HK-2 (cell line): ENCODE results near the gene RNF167.

Experiments used
- DNase-seq: peaks from one replicate; pipeline ENCODE4 v3.0.0-alpha.2; 2018; ENCODE audit not compliant: unreplicated experiment

Gene RNF167

GRCh38 chr17:4938688-4939545 lies 1.2 kb upstream of the RNF167 start:
- no peak for DNase-seq

- no peak for DNase-seq
Measured at GRCh38 chr17:4939546-4939795, 597 bp upstream of the RNF167 start.

GRCh38 chr17:4940555-4941318 lies 669 bp downstream of the RNF167 start:
- DNase-seq, result peak; percentile 50

DNA sequence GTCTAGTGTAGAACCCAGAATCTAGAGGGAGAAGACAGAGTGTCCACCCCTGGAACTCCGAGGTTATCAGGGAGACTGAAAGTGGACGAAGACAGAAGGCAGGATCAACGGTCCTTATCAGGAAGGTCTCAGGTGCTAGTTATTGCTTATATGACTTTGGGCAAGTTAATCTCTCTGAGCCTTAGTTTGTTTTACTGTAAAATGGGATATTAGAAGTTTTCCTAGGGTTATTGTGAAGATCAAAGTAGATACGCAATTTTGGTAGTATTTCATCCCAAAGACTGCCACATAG lies 1.2 kb downstream of the RNF167 start:
- DNase-seq, result no peak

GRCh38 chr17:4942760-4943508 lies 2.9 kb downstream of the RNF167 start:
- no peak for DNase-seq

DNA sequence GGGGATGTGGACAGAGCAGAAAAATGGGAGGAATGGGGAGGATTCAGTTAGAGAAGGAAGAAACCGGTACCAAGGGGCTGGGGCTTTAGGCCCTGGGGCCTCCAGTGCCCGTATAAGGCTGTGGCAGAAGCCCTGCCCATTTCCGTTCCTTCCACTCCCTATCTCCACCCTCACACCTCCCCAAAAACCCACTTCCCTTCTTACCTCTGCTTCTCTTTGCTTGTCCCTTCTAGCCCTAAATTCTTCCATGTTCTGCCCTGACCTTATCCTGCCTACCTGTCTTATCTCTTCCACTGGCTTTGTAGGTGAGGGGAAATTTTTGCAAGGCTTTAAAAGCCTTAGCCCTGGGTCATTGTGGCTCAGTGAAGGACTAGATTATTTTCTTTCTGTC lies 4.1 kb downstream of the RNF167 start:
- DNase-seq, result no peak

- DNase-seq, result no peak
Measured at GRCh38 chr17:4944554-4945175, 4.6 kb downstream of the RNF167 start.

DNA sequence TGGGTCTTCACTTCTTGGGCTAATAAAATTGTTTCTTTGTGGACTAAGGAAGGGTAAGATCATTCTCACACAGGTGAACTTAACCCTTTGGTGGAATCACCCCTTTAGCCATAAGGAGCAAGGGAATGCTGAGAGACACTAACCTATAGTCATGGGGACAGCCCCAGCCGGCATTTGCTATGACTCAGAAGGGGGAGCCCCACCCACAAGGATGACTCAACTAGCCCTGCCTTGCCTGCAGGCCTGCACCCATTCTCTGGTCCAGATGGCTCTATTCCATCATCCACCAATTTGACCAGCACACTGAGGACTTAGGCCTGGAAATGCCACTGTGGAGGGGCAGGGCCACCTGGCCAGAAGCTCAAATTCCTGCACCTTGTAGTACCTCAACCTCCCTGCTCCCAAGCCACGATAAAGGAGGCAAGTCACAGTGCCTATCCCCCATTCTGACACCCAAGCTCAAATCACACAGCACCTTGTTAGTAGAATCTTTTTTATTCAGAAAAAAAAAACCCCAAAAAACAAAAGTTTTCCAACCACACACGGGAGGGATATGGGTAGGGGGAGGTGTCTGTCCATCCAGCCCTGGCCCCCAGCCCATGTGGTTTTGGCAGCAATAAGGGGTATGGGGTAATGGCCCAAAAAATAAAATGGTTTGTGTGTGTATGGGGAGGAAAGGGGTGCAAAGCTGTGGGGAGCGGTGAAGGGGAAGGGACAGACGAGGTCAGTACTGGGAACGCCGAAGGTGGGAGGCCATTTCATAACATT lies 5.3 kb downstream of the RNF167 start:
- peak; percentile 88 for DNase-seq

GRCh38 chr17:4945944-4946280 lies 5.8 kb downstream of the RNF167 start:
- DNase-seq, result no peak

- no peak for DNase-seq
Measured at GRCh38 chr17:4946312-4946976, 6.4 kb downstream of the RNF167 start.

GRCh38 chr17:4947010-4947410 lies 6.9 kb downstream of the RNF167 start:
- DNase-seq, result no peak

- peak; percentile 61 for DNase-seq
Measured at GRCh38 chr17:4947411-4948165, 7.5 kb downstream of the RNF167 start.

GRCh38 chr17:4948166-4948930 lies 8.3 kb downstream of the RNF167 start, which contains the start of gene PFN1:
PFN1 (minus strand) TSS chr17:4948530; CDS start chr17:4948394, 136 bp downstream.
- DNase-seq, result peak; percentile 87

DNA sequence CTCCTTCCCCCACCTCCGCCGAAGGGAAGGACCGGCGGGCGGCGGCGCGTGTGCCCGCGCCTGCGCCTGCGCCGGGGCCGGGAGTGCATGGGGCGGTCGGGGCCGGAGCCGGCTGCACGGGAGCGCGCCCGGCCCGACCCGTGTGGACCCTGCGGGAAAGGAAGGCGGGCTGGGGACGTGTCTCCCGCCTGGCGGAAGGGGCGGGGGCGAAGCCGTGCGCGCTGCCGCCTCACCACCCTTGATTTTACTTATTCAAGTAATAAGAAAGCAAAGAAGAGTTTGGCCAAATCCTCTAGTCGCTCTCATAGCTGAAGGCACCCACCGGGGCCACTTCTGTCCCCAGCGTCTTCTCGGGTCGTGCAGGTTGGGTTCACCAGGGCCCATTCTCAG lies 8.9 kb downstream of the RNF167 start:
- peak; percentile 79 for DNase-seq

GRCh38 chr17:4949321-4950074 lies 9.4 kb downstream of the RNF167 start:
- peak; percentile 89 for DNase-seq

DNA sequence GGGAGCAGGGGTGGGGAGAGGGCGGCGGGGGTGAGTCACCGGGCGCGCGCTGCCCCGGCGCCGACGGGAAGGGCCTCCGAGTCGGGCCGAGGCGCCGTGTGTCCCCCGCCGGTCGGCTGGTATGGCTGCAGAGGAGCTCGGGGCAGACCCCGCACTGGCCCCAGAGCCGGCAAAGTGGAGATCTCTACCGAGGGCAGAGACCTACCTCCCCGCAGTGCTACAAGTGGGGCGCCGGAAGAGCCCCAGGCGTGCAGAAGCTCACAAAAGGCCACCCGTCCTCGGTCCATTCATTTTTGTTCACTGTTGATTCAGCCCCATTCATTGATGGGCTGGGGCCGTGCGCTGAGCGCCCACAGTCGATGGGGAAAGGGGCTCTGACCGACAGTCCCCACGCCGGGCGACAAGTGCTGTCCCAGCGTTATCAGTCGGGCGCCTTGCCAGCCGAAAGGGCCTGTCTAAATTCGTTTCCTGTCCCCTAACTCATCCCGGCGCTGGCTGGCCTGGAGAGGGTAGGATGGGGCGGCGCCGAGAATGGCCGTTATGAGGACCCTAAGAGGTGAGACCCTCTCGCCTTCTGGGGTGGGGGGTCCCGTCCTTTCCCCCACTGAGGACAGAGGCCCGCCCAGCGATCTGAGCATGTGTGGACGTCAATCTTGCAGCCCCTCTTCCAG lies 10.1 kb downstream of the RNF167 start:
- DNase-seq, result no peak

DNA sequence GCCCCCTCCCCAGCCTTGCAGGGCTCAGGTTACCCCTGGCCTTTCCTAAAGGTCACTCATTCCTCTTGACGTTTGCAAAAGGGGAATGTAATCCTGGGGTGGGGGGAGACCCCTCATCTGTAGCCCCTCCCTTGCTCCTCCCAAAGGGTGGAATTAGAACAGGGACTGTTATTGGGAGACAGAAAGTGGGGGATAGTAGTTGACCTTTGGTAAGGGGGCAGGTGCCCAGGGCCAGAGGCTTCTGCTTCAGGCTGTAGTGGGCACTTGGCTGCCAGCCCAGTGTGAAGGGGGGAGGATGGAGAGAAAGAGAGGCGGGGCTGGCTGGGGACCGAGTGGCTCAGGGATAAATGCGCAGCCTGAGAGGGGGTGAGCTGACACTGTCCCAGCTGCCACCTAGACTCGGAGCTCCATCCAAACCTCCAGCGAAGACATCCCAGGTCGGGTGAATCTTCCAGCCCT lies 10.7 kb downstream of the RNF167 start, which contains the start of gene ENO3:
ENO3 (plus strand) TSS at position 374 of the 459 bp plus-strand sequence. CDS start 711 bp downstream, outside the sequence.
- peak; percentile 50 for DNase-seq

DNA sequence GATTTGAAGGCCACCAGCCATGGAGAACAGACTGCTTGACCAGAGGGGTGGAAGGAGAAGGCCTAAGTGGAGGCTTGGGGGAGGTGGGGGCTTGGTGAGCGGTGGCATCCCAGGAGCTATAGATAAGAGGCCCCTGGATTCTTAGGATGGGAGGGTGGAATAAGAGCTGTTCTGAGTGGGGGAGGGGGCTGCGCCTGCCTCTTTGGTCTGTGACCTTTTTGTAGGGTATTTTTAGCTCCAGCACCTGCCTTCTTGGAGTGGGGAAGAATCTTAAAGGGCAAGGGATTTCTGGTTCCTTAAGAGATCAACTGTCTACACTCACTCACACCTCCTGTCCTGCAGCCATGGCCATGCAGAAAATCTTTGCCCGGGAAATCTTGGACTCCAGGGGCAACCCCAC lies 11.4 kb downstream of the RNF167 start:
- DNase-seq, result no peak
